Measurements from ENCODE around the gene AADACL3.

DNA sequence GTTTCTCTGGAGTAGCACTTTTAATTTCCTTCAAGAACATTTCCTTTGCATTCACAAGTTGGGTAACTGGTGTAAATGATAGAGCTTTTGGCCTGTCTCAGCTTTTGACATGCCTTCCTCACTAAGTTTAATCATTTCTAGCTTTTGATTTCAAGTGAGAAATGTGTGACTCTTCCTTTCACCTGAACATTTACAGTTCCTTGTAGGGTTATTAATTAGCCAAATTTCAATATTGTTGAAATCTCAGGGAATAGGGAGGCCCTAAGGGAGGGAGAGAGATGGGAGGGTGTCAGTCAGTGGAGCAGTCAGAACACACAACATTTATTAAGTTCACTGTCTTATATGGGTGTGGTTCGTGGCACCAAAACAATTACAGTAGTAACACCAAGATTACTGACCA lies 14.2 kb downstream of the AADACL3 start:
- TF ChIP-seq POLR2AphosphoS5 (IDR thresholded peaks at IDR 0.05; ENCODE audit: low read depth, low read length): no peak
- TF ChIP-seq EP300 (IDR thresholded peaks at IDR 0.05; ENCODE audit: borderline replicate concordance in 1 of 2, low read depth in 1 of 2, low read length in 1 of 2): no peak
- TF ChIP-seq NRF1 (IDR thresholded peaks at IDR 0.05; ENCODE audit: low read depth, low read length): no peak
- TF ChIP-seq EZH2phosphoT487 (IDR thresholded peaks at IDR 0.05; ENCODE audit: borderline replicate concordance, low read depth): no peak
- TF ChIP-seq, protein P1, sequence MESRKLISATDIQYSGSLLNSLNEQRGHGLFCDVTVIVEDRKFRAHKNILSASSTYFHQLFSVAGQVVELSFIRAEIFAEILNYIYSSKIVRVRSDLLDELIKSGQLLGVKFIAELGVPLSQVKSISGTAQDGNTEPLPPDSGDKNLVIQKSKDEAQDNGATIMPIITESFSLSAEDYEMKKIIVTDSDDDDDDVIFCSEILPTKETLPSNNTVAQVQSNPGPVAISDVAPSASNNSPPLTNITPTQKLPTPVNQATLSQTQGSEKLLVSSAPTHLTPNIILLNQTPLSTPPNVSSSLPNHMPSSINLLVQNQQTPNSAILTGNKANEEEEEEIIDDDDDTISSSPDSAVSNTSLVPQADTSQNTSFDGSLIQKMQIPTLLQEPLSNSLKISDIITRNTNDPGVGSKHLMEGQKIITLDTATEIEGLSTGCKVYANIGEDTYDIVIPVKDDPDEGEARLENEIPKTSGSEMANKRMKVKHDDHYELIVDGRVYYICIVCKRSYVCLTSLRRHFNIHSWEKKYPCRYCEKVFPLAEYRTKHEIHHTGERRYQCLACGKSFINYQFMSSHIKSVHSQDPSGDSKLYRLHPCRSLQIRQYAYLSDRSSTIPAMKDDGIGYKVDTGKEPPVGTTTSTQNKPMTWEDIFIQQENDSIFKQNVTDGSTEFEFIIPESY (IDR thresholded peaks at IDR 0.05; ENCODE audit: borderline replicate concordance, low read depth): no peak
- no peak for TF ChIP-seq MXI1 (IDR thresholded peaks at IDR 0.05; ENCODE audit: low read depth, low read length)
- TF ChIP-seq TCF12 (IDR thresholded peaks at IDR 0.05): no peak
- no peak for TF ChIP-seq SMC3 (IDR thresholded peaks at IDR 0.05; ENCODE audit: low read depth, low read length)

All from SK-N-SH (cell line).